Ishikawa (cell line): ENCODE data around the gene TRPM5.

Experiments
- CEBPB ChIP-seq: IDR thresholded peaks from 2 replicates; pipeline ENCODE4 v1.6.1; 2012
- EGR1 ChIP-seq: IDR thresholded peaks from 2 replicates; pipeline ENCODE4 v1.6.1; 2012
- EP300 ChIP-seq: IDR thresholded peaks from 2 replicates; pipeline ENCODE4 v1.6.1; 2012; ENCODE audit warnings: borderline replicate concordance
- TEAD4 ChIP-seq: IDR thresholded peaks from 2 replicates; pipeline ENCODE4 v1.6.1; 2012
- ZBTB7A ChIP-seq: IDR thresholded peaks from 2 replicates; pipeline ENCODE4 v1.6.1; 2012; ENCODE audit warnings: low read depth
- TF ChIP-seq, protein P1 (sequence below): IDR thresholded peaks from 2 replicates; pipeline ENCODE4 v1.6.1; 2012; ENCODE audit warnings: low read depth, mild to moderate bottlenecking

DNA sequence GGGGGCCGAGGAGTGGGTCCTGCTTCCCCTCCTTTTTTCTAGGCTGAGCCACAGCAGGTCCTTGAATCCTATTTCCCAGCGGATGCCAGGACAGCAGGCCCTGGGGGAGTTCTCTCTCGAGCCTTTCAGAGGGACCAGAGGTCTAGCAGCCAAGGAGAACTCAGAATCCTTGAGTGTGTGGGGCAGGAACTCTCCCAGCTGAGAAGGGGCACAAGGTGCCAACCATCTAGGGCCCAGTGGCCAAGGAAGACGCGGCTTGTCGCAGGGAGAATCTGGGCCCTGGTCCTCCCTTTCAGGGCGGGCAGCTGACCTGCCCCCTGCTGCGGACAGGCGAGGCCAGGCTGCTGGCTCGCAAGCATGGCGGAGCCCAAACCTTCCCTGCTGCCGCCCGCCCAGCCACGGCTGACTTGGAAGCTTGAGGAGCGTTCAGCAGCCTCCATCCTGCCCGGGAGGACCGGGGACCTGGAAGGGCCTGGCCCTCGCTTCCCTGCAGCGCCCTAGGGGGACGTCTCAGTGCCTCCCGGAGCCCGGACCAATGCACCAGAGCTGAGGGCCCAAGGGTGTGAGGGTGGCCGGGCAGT is 44.7 kb downstream of the TRPM5 start:
- TF ChIP-seq EP300 (no peak; the same call in 1 of the 2 replicates), EGR1 (no peak), ZBTB7A (no peak), TEAD4 (no peak), CEBPB (no peak)
- TF ChIP-seq, protein P1, sequence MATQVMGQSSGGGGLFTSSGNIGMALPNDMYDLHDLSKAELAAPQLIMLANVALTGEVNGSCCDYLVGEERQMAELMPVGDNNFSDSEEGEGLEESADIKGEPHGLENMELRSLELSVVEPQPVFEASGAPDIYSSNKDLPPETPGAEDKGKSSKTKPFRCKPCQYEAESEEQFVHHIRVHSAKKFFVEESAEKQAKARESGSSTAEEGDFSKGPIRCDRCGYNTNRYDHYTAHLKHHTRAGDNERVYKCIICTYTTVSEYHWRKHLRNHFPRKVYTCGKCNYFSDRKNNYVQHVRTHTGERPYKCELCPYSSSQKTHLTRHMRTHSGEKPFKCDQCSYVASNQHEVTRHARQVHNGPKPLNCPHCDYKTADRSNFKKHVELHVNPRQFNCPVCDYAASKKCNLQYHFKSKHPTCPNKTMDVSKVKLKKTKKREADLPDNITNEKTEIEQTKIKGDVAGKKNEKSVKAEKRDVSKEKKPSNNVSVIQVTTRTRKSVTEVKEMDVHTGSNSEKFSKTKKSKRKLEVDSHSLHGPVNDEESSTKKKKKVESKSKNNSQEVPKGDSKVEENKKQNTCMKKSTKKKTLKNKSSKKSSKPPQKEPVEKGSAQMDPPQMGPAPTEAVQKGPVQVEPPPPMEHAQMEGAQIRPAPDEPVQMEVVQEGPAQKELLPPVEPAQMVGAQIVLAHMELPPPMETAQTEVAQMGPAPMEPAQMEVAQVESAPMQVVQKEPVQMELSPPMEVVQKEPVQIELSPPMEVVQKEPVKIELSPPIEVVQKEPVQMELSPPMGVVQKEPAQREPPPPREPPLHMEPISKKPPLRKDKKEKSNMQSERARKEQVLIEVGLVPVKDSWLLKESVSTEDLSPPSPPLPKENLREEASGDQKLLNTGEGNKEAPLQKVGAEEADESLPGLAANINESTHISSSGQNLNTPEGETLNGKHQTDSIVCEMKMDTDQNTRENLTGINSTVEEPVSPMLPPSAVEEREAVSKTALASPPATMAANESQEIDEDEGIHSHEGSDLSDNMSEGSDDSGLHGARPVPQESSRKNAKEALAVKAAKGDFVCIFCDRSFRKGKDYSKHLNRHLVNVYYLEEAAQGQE: no peak
